Breast epithelium (tissue), 3 donors: Measurements from ENCODE around the gene BACE2.

Source experiments
- POLR2A ChIP-seq: fragments of 450-650 bp; IDR thresholded peaks from one replicate; pipeline ENCODE4 v1.6.1; 2016; ENCODE audit warnings: antibody characterized with exemption, mild to moderate bottlenecking, moderate library complexity
- POLR2AphosphoS5 ChIP-seq, 3 donors: sonication (generic); formaldehyde crosslinking; IDR thresholded peaks; one replicate each; pipeline ENCODE4 v1.6.1; 2017; ENCODE audit warnings: antibody characterized with exemption in 3 of 3
- TF ChIP-seq, protein P1 (sequence below), 3 donors: fragments of 450-650 bp; IDR thresholded peaks; one replicate each; pipeline ENCODE4 v1.5.1; 2016 to 2017; ENCODE audit warnings: antibody characterized with exemption in 3 of 3, mild to moderate bottlenecking in 3 of 3, moderate library complexity in 3 of 3

DNA sequence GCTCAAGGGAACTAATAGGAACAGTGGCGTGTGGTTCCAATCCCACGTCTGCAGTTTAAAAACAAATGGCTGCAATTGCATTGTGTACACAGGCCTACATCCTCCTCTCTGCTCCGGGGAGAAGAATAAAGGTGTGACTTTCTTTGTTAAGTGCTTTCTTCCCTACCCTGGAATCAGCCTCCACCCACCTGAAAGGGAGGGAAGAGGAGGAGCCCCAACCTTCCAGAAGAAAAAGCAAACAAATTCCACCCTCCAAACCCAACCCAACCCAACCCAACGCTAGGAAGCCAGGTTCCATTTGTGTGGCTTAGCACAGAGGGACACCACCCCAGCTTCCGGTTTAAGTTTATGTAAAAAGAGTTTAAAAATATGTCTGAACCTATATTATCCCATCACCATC, 11.8 kb upstream of the BACE2 start:
- TF ChIP-seq, protein P1, sequence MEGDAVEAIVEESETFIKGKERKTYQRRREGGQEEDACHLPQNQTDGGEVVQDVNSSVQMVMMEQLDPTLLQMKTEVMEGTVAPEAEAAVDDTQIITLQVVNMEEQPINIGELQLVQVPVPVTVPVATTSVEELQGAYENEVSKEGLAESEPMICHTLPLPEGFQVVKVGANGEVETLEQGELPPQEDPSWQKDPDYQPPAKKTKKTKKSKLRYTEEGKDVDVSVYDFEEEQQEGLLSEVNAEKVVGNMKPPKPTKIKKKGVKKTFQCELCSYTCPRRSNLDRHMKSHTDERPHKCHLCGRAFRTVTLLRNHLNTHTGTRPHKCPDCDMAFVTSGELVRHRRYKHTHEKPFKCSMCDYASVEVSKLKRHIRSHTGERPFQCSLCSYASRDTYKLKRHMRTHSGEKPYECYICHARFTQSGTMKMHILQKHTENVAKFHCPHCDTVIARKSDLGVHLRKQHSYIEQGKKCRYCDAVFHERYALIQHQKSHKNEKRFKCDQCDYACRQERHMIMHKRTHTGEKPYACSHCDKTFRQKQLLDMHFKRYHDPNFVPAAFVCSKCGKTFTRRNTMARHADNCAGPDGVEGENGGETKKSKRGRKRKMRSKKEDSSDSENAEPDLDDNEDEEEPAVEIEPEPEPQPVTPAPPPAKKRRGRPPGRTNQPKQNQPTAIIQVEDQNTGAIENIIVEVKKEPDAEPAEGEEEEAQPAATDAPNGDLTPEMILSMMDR (IDR thresholded peaks at IDR 0.05): no peak
- TF ChIP-seq POLR2A: no peak
- no peak for TF ChIP-seq POLR2AphosphoS5 (IDR thresholded peaks at IDR 0.05)
